Activated naive CD8-positive, alpha-beta T cell treated with anti-CD3 and anti-CD28 coated beads, Interleukin-2, amount 50 U/mL, for 24 hours (primary cell): Measurements from ENCODE around the gene CAMSAP1.
"Not testable (repeated sequence)": the region's sequence is repeated elsewhere in the genome, so short reads cannot be mapped to it uniquely, and the experiment has no call there.

Experiments used
- ATAC-seq: fragments of 150-1000 bp; cut with Tn5 transposase; one replicate; pipeline ENCODE4 v1.10.0; 2021
- DNase-seq: peaks from one replicate; pipeline ENCODE4 v3.0.0; 2021
- H3K27ac Mint-ChIP-seq: one replicate; pipeline ENCODE4 v1.8.0; 2021; ENCODE audit warnings: mild to moderate bottlenecking, mixed read lengths
- H3K27me3 Mint-ChIP-seq: one replicate; pipeline ENCODE4 v1.8.0; 2021; ENCODE audit warnings: mixed read lengths
- H3K36me3 Mint-ChIP-seq: one replicate; pipeline ENCODE4 v1.8.0; 2021; ENCODE audit warnings: low read depth, mixed read lengths
- H3K4me1 Mint-ChIP-seq: one replicate; pipeline ENCODE4 v1.8.0; 2021; ENCODE audit warnings: mixed read lengths
- H3K4me3 Mint-ChIP-seq: one replicate; pipeline ENCODE4 v1.8.0; 2021; ENCODE audit warnings: mild to moderate bottlenecking, moderate library complexity, mixed read lengths
- H3K9me3 Mint-ChIP-seq: one replicate; pipeline ENCODE4 v1.8.0; 2021; ENCODE audit warnings: mixed read lengths

CAMSAP1 gene

GRCh38 chr9:135914921-135915320, 7.6 kb upstream of the CAMSAP1 start:
- ATAC-seq = no peak
- H3K9me3 Mint-ChIP-seq = peaks cover 52% of the 10 kb centered on the region
- no peak overlapping the region for H3K27ac Mint-ChIP-seq
- H3K36me3 Mint-ChIP-seq = peaks cover 81% of the 10 kb centered on the region
- H3K4me3 Mint-ChIP-seq = no peak overlapping the region
- no peaks in the 10 kb centered on the region for H3K27me3 Mint-ChIP-seq
- H3K4me1 Mint-ChIP-seq = peaks cover 20% of the 10 kb centered on the region
- no peak for DNase-seq

DNA sequence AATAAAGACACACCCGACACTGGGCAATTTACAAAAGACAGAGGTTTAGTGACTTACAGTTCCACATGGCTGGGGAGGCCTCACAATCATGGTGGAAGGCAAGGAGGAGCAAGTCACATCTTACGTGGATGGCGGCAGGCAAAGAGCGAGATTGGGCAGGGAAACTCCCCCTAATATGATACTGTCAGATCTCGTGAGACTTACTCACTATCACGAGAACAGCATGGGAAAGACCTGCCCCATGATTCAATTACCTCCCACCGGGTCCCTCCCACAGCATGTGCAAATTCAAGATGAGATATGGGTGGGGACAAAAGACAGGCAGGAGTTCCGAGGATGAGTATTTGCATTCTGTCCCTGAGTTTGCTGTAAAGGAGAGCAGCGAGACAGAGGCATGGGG, 3.9 kb upstream of the CAMSAP1 start:
- not testable (repeated sequence) for H3K4me3 Mint-ChIP-seq

DNA sequence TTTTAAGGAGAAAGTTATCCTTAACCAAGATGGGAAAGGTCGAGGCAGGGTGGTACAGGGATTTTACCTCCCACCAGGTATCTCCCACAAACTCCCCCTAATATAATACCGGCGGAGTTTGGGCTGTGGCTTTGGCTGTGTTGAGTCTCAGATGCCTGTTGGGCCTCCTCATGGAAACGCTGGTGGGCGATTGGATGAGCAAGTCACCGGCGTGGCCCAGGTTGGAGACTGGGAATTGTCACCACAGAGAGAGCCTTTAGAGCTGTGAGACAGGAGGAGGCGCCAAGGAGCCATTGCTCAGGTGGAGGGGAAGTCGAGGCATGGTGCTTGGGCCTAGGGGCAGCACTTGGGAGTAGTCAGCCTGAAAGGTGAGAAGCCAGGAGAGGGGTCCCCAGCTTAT, 3.4 kb upstream of the CAMSAP1 start:
- ATAC-seq = no peak
- peaks cover 24% of the 10 kb centered on the region for H3K9me3 Mint-ChIP-seq
- H3K27ac Mint-ChIP-seq = no peak overlapping the region
- no peaks in the 10 kb centered on the region for H3K27me3 Mint-ChIP-seq
- H3K4me3 Mint-ChIP-seq = no peak overlapping the region
- H3K4me1 Mint-ChIP-seq = peaks cover 41% of the 10 kb centered on the region
- no peak for DNase-seq
- peaks cover 67% of the 10 kb centered on the region for H3K36me3 Mint-ChIP-seq

More for the DNA sequence above, 3.9 kb upstream of the CAMSAP1 start:
- ATAC-seq, H3K27me3 Mint-ChIP-seq, H3K27ac Mint-ChIP-seq, DNase-seq: not testable (repeated sequence)
- Mint-ChIP-seq H3K4me1 (peaks cover 37% of the 10 kb centered on the region), H3K36me3 (peaks cover 71% of the 10 kb centered on the region), H3K9me3 (peaks cover 28% of the 10 kb centered on the region)

DNA sequence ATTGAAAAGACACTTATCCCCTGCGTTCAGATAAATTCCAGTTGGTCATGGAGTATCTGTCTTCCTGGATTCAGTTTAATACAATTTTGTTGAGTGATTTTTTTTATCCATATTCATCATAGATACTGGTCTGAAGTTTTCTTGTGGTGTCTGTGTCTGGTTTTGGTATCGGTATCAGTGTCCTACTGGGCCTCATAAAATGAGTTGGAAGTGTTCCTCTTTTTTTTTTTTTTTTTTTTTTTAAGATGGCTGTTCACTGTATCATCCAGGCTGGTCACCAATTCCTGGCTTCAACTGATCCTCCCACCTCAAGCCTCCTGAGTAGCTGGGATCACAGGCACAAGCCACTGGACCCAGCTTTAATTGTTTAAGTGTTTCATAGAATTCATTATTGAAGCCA, 2.9 kb upstream of the CAMSAP1 start:
- no peaks in the 10 kb centered on the region for H3K27me3 Mint-ChIP-seq
- no peak for ATAC-seq
- H3K4me3 Mint-ChIP-seq = peak overlapping the region; percentile 21
- peaks cover 47% of the 10 kb centered on the region for H3K4me1 Mint-ChIP-seq
- peaks cover 62% of the 10 kb centered on the region for H3K36me3 Mint-ChIP-seq
- H3K9me3 Mint-ChIP-seq = peaks cover 18% of the 10 kb centered on the region
- DNase-seq = no peak
- H3K27ac Mint-ChIP-seq = peak overlapping the region; percentile 39

DNA sequence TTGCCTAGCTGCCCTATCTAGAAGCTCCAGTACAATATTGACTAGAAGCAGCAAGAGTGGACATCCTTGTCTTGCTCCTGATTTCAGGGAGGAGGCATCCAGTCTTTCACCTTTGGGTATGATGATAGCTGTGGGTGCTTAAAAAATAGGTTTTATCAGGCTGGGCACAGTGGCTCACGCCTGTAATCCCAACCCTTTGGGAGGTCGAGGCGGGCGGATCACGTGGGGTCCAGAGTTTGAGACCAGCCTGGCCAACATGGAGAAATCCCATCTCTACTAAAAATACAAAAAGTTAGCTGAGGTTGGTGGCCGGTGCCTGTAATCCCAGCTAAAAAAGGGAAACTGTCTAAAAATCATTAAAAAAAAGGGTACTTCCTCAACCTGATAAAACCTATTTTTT, 2.0 kb upstream of the CAMSAP1 start:
- no peak overlapping the region for H3K27ac Mint-ChIP-seq
- no peaks in the 10 kb centered on the region for H3K27me3 Mint-ChIP-seq
- peak overlapping the region; percentile 80 for H3K4me3 Mint-ChIP-seq
- peaks cover 13% of the 10 kb centered on the region for H3K9me3 Mint-ChIP-seq
- H3K36me3 Mint-ChIP-seq = peaks cover 59% of the 10 kb centered on the region
- DNase-seq (no peak), ATAC-seq (no peak)
- peaks cover 55% of the 10 kb centered on the region for H3K4me1 Mint-ChIP-seq

GRCh38 chr9:135908754-135909204, 1.4 kb upstream of the CAMSAP1 start:
- Mint-ChIP-seq H3K36me3 (peaks cover 55% of the 10 kb centered on the region), H3K27me3 (no peaks in the 10 kb centered on the region), H3K4me3 (peak overlapping the region; percentile 80), H3K9me3 (peaks cover 11% of the 10 kb centered on the region), H3K4me1 (peaks cover 59% of the 10 kb centered on the region), H3K27ac (peak overlapping the region; percentile 72)
- DNase-seq (no peak), ATAC-seq (no peak)

DNA sequence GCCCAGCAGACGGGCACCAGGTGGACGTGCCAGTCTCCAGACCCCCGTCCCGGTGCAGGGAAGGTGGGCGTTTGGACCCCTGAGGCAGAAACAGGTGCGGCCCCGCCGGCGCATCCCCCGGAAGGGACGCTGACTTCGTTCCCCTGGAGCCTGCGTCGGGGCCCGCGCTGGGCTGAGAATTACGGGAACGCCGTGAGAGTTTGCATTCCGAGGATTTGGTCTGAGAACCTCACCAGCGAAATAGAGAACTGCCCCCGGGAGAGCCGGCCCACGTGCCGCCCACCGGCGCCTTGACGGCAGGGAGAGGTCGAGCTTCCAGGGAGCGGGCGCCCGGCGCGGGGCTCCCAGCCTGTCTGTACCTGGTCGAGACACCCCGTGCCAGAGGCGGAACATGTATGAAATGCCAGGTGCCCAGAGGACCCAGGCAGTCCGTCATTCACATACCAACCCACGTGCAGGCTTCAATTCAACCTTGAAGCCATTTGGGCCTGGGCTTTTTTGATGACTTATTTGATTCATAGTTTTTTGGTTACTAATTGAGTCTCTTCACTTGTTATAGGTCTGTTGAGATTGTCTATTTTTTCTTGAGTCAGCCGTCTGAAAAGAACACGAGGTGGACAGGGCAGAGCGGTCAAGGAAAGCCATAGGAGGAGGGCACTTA, 877 bp upstream of the CAMSAP1 start:
- Mint-ChIP-seq H3K36me3 (peaks cover 52% of the 10 kb centered on the region), H3K4me1 (peaks cover 62% of the 10 kb centered on the region), H3K27ac (peak overlapping the region; percentile 72), H3K27me3 (no peaks in the 10 kb centered on the region), H3K4me3 (peak overlapping the region; percentile 80), H3K9me3 (peaks cover 7% of the 10 kb centered on the region)
- DNase-seq (no peak), ATAC-seq (peak; percentile 0)

DNA sequence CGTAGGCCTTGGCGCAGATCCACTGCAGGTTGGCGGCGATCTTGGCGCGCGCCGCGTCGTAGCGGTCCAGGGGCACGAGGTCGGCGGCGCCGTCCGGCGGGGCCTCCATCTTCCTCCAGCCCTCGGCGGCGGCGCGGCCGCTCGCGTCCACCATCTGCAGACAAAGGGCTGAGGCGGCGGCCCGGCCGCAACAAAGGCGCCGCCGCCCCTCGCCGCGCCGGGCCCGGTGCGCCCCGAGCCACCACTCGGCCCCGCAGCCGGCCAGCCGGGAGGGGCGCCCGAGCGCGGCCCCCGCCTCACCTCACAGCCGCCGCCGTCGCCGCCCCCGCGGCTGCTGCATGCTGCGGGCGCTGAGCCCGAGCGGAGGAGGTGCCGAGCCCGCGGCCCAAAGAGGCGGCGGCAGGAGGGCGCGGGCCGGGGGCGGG, 328 bp downstream of the CAMSAP1 start:
- H3K27ac Mint-ChIP-seq = no peak overlapping the region
- no peaks in the 10 kb centered on the region for H3K27me3 Mint-ChIP-seq
- peaks cover 62% of the 10 kb centered on the region for H3K4me1 Mint-ChIP-seq
- DNase-seq = peak; percentile 37
- H3K4me3 Mint-ChIP-seq = no peak overlapping the region
- peak; percentile 13 for ATAC-seq
- peaks cover 7% of the 10 kb centered on the region for H3K9me3 Mint-ChIP-seq
- peaks cover 46% of the 10 kb centered on the region for H3K36me3 Mint-ChIP-seq

DNA sequence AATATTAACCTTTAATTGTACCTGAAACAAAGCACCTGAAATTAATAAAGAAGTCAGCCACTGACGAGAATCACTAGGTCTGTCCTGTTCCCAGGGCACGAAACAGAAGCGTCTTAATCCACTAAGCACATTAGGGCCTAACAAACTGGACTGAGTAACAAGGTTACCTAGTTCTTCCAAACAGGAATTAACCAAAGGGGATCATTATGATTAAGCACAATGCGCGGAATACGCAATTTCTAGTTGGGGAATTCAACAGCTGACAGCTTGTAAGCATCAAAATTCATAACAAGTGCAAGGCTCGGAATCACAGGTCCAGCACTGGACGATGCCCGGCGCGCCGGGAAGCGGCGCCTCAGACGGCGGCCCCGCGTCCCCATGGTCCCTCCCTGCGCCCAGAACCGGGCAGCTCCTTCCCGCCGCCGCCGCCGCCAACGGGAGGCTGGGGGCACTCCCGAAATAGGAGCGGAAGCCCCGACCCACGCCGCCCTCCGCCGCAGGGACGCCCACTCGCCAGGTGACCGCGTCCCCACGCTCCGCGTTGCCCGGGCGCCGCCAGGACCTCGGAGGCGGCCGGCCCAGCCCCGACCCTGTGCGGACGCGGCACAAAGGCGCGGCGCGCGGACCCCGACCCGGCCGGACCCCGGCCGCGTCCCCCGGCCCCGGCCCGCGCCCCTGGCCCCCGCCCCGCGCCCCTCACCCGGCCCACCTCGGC, 898 bp downstream of the CAMSAP1 start:
- peaks cover 62% of the 10 kb centered on the region for H3K4me1 Mint-ChIP-seq
- peak overlapping the region; percentile 83 for H3K4me3 Mint-ChIP-seq
- ATAC-seq (no peak), DNase-seq (peak; percentile 23)
- H3K27me3 Mint-ChIP-seq = no peaks in the 10 kb centered on the region
- H3K27ac Mint-ChIP-seq = peak overlapping the region; percentile 75
- peaks cover 45% of the 10 kb centered on the region for H3K36me3 Mint-ChIP-seq
- peaks cover 7% of the 10 kb centered on the region for H3K9me3 Mint-ChIP-seq

DNA sequence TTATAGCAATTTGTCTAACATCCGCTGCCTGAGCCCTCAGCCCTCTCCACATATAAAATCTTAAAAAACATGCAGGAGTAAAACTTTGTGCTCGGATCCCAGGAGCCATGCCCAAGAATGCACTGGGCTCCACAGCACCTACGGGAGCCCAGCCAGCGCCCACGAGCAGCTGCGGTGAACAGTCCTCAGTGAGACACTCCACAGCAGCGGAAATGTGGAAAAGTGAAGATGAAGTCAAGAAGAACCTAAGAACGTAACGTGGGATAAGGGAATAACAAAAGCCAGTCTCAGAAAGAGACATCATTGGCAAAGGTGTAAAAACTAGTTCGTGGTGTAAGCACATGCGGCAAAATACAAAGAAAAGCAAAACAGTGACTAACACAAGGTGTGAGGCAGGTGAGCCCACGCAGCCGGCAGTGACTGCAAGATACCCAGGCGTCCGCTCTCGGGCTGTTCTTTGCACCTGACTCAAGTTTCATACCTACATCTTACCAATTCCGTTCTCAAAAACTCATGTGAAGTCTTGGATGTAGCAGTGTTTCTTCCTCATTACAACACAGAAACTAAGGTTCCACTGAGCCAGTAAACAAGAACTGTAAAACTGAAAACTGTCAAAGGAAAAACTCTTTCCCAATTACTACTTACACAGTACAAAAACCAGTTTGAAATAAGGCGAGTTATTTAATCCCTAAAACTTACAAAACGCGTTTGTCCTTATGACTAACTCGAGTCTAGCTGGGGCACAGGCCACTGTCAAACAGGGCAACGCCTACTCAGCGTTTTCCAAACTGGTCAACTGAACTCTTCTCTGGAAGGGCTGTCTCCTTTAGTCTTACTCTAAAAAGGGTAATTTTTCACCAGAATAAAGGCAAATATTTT, 1.7 kb downstream of the CAMSAP1 start:
- Mint-ChIP-seq H3K4me1 (peaks cover 58% of the 10 kb centered on the region), H3K9me3 (no peaks in the 10 kb centered on the region), H3K4me3 (peak overlapping the region; percentile 83), H3K27me3 (no peaks in the 10 kb centered on the region), H3K27ac (peak overlapping the region; percentile 75), H3K36me3 (peaks cover 37% of the 10 kb centered on the region)
- peak; percentile 53 for DNase-seq
- ATAC-seq = peak; percentile 47

- DNase-seq (no peak), ATAC-seq (no peak)
- H3K27me3 Mint-ChIP-seq = no peaks in the 10 kb centered on the region
- H3K4me3 Mint-ChIP-seq = no peak overlapping the region
- H3K4me1 Mint-ChIP-seq = peaks cover 54% of the 10 kb centered on the region
- no peak overlapping the region for H3K27ac Mint-ChIP-seq
- peaks cover 30% of the 10 kb centered on the region for H3K36me3 Mint-ChIP-seq
- H3K9me3 Mint-ChIP-seq = peaks cover 5% of the 10 kb centered on the region
These were observed 3.4 kb downstream of the CAMSAP1 start for GRCh38 chr9:135903786-135904520.

GRCh38 chr9:135903358-135903656, 4.0 kb downstream of the CAMSAP1 start:
- H3K27me3 Mint-ChIP-seq = no peaks in the 10 kb centered on the region
- H3K27ac Mint-ChIP-seq = no peak overlapping the region
- no peak overlapping the region for H3K4me3 Mint-ChIP-seq
- ATAC-seq = no peak
- peaks cover 54% of the 10 kb centered on the region for H3K4me1 Mint-ChIP-seq
- DNase-seq = no peak
- H3K36me3 Mint-ChIP-seq = peaks cover 28% of the 10 kb centered on the region
- peaks cover 8% of the 10 kb centered on the region for H3K9me3 Mint-ChIP-seq

DNA sequence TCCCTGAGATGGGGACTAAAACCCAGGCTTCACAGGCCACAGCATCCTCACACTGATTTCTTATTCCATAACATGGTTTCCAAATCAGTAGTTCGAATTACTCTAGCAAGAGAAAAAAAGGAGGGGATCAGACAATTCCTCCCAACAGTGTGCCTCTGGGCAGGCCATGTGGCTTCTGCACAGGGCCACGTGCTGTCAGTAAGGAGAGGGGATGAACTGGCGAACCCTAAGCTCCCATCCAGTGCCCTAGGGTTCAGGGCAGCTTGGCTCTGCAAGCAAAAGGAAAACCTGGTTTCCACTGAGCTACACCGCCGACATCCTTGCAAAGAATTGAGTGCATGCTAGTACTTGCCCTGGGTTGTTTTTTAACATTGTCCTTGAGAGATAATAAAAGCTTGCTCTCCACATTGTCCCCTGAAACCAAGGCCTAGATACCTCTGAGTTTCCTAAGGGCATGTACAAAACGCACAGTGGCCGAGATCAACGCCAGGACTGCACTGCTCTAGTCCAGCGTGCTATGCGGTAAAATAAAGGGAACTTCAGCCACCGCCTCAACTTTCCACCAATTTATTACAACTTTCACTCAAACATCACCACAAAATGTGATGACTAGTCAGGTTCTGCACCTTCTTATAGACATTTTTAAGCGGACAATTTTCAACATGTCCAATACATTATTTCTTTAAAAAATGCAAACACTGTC, 4.5 kb downstream of the CAMSAP1 start:
- DNase-seq (no peak), ATAC-seq (no peak)
- Mint-ChIP-seq H3K4me3 (no peak overlapping the region), H3K36me3 (peaks cover 32% of the 10 kb centered on the region), H3K27me3 (no peaks in the 10 kb centered on the region), H3K4me1 (peaks cover 55% of the 10 kb centered on the region), H3K9me3 (peaks cover 8% of the 10 kb centered on the region), H3K27ac (no peak overlapping the region)

- Mint-ChIP-seq H3K36me3 (peaks cover 33% of the 10 kb centered on the region), H3K27ac (no peak overlapping the region), H3K27me3 (no peaks in the 10 kb centered on the region), H3K4me1 (peaks cover 59% of the 10 kb centered on the region), H3K4me3 (no peak overlapping the region), H3K9me3 (peaks cover 8% of the 10 kb centered on the region)
- no peak for ATAC-seq
- DNase-seq = no peak
These were observed 5.5 kb downstream of the CAMSAP1 start for GRCh38 chr9:135901826-135902225.
